NCI-H1092 treated with DMSO at 0.1 percent for 48 hours (cell line): ENCODE data around the gene LINGO4.

Source experiments
- DNase-seq: peaks from one replicate; lab custom pipeline; 2025; lab: John Stamatoyannopoulos, UW

LINGO4 gene

GRCh38 chr1:151834239-151834638 lies 29.0 kb upstream of the LINGO4 start:
- no peak for DNase-seq

DNA sequence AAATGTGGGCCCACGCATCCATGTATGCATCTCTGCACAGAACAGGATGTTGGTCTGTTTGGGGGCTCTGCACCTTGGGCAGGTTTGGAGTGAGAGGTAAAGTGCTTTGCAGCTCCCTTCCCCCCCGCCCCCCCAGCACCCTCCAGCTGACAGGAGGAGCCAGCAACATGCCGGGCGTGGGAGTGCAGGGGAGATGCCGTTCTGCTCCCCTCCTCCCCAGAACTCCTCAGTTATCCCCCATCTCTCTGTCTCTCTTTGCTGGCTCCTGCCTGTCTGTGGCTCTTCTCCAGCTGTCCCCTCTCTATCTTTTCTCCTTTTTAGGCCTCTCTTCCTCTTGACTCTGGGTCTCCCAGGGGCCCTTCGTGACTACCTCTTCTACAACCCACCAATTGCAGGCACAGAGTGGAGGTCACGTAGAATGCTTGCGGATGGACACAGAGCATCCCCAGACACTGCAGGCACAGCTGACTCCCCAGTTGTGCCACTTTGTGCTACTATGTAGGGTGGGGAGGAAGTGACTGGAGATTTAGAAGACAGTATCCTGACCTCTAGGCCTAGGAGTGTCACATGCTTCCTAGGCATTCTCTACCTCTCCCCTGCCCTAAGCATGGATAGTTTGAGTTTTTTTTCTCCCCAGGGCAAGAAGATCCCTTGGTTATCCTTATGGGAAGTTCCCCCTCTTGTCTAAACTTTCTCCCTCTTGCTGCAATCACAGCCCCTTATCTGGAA lies 28.1 kb upstream of the LINGO4 start:
- DNase-seq, result no peak

DNA sequence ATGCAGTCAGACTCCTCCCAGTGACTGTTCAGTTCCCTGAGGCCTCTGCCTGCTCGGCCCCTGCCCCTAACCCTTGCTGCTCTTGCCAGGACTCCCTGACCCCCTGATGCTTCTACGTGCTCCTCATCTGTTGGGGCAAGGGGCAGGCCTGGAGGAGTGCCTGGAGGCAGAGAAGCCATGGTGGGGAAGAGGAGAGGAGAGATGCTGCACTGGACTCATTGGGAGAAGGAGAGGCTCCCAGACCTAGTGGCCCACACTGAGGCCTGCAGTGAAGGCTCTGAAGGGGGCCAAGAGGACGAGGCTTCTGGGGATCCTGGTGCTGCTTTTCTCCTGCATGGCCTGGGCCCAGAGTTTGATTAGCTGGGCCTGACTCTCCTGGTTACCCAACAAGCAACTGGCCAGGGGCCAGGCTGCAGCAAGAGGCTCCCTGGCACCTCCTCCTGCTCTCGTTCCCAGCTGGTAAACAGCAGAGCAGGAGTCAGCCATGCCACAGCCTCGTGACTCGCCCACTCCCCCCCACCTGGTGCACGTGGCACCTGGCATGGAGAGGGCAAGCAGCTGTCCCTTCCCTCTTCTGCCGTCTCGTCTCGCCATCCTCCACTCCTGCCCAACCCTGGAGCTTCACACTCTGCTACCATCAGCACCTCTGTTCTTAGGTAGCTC lies 27.2 kb upstream of the LINGO4 start:
- peak; percentile 91 for DNase-seq

GRCh38 chr1:151831605-151832004 lies 26.4 kb upstream of the LINGO4 start, which contains the start of gene RORC:
Gene RORC, minus strand, starts transcription at chr1:151831802. Its CDS starts 38 bp downstream, at chr1:151831764.
- peak; percentile 41 for DNase-seq

GRCh38 chr1:151831256-151831591 lies 26.0 kb upstream of the LINGO4 start:
- no peak for DNase-seq

- DNase-seq, result no peak
These were observed 24.8 kb upstream of the LINGO4 start for GRCh38 chr1:151830055-151830454.

- DNase-seq, result no peak
These were observed 24.3 kb upstream of the LINGO4 start for GRCh38 chr1:151829352-151830046.

DNA sequence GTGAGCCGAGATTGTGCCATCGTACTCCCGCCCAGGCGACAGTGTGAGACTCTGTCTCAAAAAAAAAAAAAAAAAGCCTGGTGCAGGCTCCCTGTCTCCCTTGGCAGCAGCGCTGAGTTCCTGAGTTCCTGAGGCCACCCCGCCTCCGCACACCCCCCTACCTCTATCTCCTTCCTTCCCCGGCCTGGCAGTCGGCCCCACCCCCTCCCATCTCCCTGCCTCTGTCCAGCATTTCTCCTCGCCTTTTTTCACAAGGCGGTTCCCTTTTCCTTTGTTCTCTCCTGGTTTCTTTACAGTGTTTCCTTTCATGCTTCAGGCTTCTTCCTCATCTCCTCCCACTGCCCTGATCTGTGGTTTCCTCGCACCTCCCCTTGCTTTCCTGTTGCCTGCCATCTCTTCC lies 23.7 kb upstream of the LINGO4 start:
- DNase-seq, result no peak

GRCh38 chr1:151827853-151828252 lies 22.6 kb upstream of the LINGO4 start:
- no peak for DNase-seq

DNA sequence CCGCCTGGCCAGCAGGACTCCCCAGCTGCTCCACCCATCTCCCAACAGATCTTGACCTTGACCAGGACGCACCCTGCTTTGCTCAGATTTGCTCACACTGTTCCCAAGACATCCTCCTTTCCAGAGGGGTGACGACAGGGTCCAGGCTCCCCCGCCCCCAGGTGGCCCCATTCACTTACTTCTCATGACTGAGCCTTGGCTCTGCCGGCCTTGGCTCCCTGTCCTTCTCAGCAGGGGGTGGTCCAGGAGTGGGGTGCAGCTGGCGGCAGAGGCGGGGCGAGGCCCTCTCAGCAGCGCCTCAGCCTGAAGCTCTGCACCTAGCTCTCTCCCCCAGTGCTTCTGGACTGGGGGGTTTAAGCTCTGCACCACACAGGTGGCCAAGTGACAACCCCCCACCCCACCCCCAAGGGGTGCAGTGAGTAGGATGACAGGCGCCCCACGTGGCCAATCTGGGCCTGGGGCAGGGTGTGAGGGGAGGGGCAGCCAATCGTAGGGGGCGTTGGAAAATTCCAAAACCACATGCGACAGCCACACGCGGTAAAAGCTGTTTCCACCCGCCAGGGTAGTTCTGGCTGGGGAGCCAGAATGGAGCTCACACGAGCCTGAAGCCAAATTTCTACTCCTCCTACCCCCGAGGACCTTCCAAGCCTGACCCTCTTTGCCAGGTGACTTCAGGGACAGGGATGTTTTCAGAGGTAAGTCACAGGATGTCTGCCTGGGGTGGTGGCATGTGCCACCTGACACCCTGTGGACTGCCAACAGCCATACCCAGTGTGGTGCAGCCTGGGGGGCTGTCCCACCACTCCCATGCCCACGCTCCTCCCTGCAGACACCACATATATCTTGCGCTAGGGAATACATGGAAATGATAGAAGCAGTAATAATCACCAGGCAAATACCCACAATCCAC lies 20.8 kb upstream of the LINGO4 start:
- no peak for DNase-seq

- DNase-seq, result no peak
These were observed 20.0 kb upstream of the LINGO4 start for GRCh38 chr1:151825204-151825603.

DNA sequence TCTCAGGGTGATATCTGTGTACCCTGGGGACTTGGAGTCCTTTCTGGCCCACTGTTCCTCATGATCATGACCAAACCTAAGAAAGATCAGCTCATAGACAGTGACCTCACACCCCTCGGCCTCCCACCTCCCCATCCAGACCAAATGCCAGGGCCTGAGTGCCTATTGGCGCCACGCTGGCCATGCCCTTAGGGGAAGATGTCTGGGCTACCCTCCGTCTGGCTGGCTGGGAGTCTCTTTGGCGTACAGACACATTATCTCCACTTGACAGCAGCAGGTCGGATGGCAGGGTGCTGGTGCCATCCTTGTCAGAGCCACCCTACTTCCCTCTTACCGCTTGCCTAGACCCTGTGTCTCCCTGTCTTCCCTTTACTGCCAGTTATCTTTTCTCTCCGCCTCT lies 18.0 kb upstream of the LINGO4 start:
- DNase-seq, result no peak

GRCh38 chr1:151822404-151822803 lies 17.2 kb upstream of the LINGO4 start:
- DNase-seq, result no peak

GRCh38 chr1:151820940-151821339 lies 15.7 kb upstream of the LINGO4 start:
- DNase-seq, result peak; percentile 71

GRCh38 chr1:151819976-151820623 lies 14.9 kb upstream of the LINGO4 start:
- DNase-seq, result no peak

GRCh38 chr1:151819227-151819835 lies 14.1 kb upstream of the LINGO4 start:
- no peak for DNase-seq

GRCh38 chr1:151817353-151817730 lies 12.1 kb upstream of the LINGO4 start:
- no peak for DNase-seq

DNA sequence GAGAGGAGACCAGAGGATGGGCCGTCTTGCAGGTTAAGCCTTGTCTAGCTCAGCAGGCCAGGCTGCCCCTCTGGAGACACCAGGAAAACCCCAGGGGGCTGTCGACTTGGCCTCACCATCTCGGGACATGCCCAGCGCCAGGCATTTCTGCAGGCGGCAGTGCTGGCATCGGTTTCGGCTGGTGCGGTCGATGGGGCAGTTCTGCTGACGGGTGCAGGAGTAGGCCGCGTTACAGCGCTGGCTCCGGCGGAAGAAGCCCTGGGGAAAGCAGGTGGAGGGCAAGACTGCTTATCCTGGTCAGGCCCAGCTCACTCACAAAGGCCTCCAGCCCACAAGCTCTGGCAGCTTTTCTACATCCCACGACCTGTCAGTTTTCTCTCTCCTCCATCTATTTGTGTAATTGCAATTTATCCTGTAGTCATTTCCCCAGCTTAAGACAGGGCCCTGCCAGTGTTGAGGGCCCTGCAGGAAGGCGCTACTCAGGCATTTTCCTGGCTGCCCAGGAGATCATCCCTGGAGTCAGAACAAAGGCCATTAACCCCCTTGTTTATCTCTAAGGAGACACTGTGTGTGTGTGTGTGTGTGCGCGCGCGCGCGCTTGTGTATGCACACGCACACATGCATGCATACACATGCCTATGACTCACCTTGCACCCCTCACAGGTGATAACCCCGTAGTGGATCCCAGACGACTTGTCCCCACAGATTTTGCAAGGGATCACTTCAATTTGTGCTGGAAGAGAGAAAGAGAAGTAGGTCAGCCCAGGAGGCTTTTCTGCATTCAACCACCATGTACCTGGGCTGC lies 11.5 kb upstream of the LINGO4 start:
- no peak for DNase-seq

DNA sequence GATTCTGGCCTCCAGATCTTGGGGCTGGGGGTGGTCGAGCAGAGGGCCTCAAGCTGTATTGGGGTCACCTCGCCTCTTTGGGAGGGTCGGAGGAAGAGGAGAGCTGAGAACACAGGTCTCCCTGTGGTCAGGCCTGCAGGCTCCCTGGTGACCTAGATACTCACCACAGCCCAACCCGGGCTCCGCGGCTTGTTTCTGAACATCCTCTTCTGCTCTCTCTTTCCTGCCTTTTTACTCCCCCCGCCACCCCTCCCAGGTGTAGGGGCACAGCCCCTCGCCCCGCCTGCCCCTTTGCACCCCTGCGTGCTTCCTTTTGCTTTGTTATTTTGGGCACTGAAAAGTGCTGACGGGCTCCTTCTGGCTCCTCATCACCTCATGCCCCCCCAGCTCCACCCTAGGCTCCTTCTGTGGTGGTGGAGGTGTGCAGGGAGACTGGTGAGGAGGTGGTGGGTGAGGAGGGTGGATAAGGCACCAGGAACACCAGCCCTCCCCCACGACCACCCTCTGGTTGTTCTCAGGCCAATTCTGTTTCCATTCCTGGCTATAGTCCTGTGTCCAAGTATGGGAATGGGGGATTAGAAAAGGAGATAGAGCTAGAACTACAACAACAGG lies 10.6 kb upstream of the LINGO4 start:
- DNase-seq, result no peak

GRCh38 chr1:151814971-151815545 lies 9.8 kb upstream of the LINGO4 start:
- DNase-seq, result no peak
